ENCODE measurements around the gene HIKESHI.

GRCh38 chr11:86257446-86257845 is 44.6 kb upstream of the HIKESHI start:
- TF ChIP-seq CTCF (IDR thresholded peaks at IDR 0.05) (no peak), ZFX (IDR thresholded peaks at IDR 0.05; ENCODE audit: borderline replicate concordance) (no peak)

Measured in 22Rv1 (cell line).